ENCODE measurements around the gene PNMA8C. TPM values are rescaled to one million over a fixed set of nuclear protein-coding genes. Genes with fewer than 3 reads are reported as not detected.

PNMA8C gene
- total RNA-seq, 2 experiments from 2014 or later: not detected

DNA sequence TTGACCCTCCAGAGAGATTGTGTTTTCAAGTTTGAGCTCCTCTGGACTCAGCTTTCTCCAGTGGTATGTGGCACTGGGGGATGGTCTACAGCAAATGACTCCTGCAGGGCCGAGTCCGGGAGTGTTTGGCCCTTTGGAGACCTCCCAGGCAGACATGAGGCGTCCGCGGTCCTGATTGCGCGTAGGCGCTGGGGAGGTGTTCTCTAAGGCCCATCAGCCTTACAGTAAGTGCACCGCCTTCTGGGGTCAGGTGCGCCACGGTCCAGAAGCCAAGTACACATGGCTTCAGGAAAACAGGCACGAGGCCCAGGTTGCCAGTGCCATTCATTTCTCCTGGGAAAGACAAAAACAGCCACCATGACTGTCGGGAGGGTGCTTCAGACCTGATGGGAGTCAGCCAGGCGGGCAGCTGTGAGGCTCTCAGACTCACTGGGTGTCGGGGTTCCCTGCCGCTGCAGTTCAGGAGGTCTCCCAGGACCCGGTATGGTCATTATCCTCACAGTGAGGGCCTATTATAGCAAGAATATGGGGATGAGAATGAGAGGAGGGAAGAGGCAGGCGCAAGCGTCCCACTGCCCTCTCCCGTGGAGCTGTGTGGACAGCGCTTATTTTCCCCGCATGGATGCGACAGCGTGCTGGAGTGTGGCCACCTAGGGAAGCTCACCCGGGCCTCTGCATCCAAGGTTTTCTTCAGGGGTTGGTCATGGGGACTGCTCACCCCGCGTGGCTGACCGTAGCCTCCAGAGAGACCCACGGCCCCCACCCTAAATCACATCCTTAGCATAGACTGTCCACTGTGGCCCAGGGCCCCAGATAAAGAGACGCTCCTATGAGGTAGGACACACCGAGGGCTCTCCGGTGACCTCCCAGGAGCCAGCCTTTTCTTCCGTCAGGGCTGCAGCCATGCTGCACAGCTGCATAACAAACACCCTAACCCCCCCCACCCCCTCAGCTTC, 37.2 kb downstream of the PNMA8C start:
- peaks cover 11% of the 10 kb centered on the region for H3K4me1 Mint-ChIP-seq
- DNase-seq: no peak
- peaks cover 31% of the 10 kb centered on the region for H3K36me3 Mint-ChIP-seq
- no peaks in the 10 kb centered on the region for H3K9me3 Mint-ChIP-seq
- H3K27ac Mint-ChIP-seq: no peak overlapping the region
- no peak overlapping the region for H3K4me3 Mint-ChIP-seq
- H3K27me3 Mint-ChIP-seq: no peaks in the 10 kb centered on the region

GRCh38 chr19:46390866-46391265, 37.9 kb downstream of the PNMA8C start:
- Mint-ChIP-seq H3K27me3 (no peaks in the 10 kb centered on the region), H3K4me3 (no peak overlapping the region), H3K9me3 (no peaks in the 10 kb centered on the region), H3K36me3 (peaks cover 32% of the 10 kb centered on the region), H3K27ac (no peak overlapping the region), H3K4me1 (peaks cover 11% of the 10 kb centered on the region)
- DNase-seq: no peak

DNA sequence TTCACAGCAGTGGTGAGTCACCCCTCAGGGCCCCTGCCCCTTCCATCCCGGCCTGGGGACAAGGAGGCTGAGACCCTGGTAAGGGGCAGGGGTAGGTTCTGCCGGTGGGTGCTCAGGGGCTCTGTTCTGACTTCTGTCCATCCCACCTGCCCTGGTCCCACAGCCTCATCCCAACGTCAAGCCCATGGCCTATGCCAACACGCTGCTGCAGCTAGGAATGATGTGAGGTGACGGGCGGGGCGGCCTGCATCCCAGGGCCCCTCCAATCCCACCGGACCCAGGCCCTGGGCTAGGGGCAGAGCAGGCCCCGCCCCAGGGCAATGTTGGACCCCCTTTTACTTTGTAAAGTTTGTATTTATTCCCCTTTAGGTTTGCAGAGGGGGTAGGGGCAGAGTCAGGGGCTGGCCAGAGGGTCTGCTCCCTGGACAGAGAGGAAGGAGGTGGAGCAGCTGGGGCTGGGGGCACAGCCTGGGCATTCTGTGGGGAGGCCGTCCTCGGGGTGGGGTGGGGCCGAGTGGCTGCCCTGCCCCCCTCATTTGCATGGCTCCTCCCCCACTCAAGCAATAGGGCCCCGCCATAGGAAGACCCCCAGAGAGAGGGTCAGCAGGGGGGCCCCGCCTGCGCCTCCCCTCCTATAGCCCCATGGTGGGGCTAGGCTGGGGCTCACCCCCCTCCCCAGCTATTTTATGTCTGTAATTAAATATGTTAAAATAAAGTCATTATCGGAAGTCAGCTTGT, 38.4 kb downstream of the PNMA8C start:
- Mint-ChIP-seq H3K27ac (no peak overlapping the region), H3K4me3 (no peak overlapping the region), H3K36me3 (peaks cover 33% of the 10 kb centered on the region), H3K27me3 (no peaks in the 10 kb centered on the region), H3K9me3 (no peaks in the 10 kb centered on the region), H3K4me1 (peaks cover 9% of the 10 kb centered on the region)
- no peak for DNase-seq

GRCh38 chr19:46388311-46389095, 40.2 kb downstream of the PNMA8C start:
- Mint-ChIP-seq H3K4me1 (peaks cover 9% of the 10 kb centered on the region), H3K27me3 (no peaks in the 10 kb centered on the region), H3K4me3 (no peak overlapping the region), H3K9me3 (no peaks in the 10 kb centered on the region), H3K36me3 (peaks cover 33% of the 10 kb centered on the region), H3K27ac (no peak overlapping the region)
- DNase-seq: no peak

DNA sequence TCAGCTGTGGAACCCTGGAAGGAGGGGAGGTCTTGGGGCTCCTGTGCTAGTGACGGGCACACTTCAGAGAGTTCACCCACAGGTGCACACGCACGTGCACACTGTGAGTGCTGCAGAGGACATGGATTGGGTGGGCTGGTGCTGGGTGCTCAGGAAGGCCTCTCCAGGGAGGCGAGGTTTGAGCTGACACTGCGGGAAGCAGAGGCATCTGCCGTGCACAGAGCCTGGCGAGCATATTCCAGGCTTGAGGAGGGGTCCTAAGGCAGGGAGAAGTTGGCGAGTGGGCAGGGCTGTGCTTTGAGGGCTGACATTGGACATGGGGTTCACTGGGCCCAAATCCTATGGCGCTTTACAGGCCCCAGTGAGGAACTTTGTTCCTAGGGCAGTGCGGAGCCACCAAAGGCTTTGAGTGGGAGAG, 41.0 kb downstream of the PNMA8C start:
- H3K4me1 Mint-ChIP-seq: peaks cover 4% of the 10 kb centered on the region
- peaks cover 30% of the 10 kb centered on the region for H3K36me3 Mint-ChIP-seq
- no peak overlapping the region for H3K4me3 Mint-ChIP-seq
- no peak overlapping the region for H3K27ac Mint-ChIP-seq
- DNase-seq: no peak
- H3K27me3 Mint-ChIP-seq: no peaks in the 10 kb centered on the region
- no peaks in the 10 kb centered on the region for H3K9me3 Mint-ChIP-seq

- H3K36me3 Mint-ChIP-seq: peaks cover 30% of the 10 kb centered on the region
Measured at GRCh38 chr19:46386996-46387712, 41.6 kb downstream of the PNMA8C start.

GRCh38 chr19:46386151-46386550, 42.6 kb downstream of the PNMA8C start:
- DNase-seq: no peak
- H3K4me1 Mint-ChIP-seq: no peaks in the 10 kb centered on the region
- peaks cover 30% of the 10 kb centered on the region for H3K36me3 Mint-ChIP-seq
- H3K27ac Mint-ChIP-seq: peak overlapping the region; percentile 25
- no peak overlapping the region for H3K4me3 Mint-ChIP-seq
- no peaks in the 10 kb centered on the region for H3K9me3 Mint-ChIP-seq
- H3K27me3 Mint-ChIP-seq: no peaks in the 10 kb centered on the region

More at GRCh38 chr19:46386996-46387712, 41.6 kb downstream of the PNMA8C start:
- no peaks in the 10 kb centered on the region for H3K27me3 Mint-ChIP-seq
- DNase-seq: no peak
- H3K9me3 Mint-ChIP-seq: no peaks in the 10 kb centered on the region
- H3K27ac Mint-ChIP-seq: no peak overlapping the region
- H3K4me1 Mint-ChIP-seq: no peaks in the 10 kb centered on the region
- no peak overlapping the region for H3K4me3 Mint-ChIP-seq

DNA sequence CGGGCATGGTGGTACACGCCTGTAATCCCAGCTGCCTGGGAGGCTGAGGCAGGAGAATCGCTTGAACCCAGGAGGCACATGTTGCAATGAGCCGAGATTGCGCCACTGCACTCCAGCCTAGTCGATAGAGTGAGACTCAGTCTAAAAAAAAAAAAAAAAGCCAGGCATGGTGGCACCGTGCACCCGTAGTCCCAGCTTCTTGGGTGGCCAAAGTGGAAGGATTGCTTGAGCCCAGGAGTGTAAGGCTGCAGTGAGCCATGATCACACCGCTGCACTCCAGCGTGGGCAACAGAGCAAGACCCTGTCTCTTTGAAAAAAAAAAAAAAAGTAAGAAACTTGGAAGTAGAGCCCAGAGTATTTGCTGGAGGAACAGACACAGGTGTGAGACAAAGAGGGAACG, 43.1 kb downstream of the PNMA8C start:
- peak overlapping the region; percentile 25 for H3K27ac Mint-ChIP-seq
- no peaks in the 10 kb centered on the region for H3K4me1 Mint-ChIP-seq
- DNase-seq: no peak
- H3K4me3 Mint-ChIP-seq: no peak overlapping the region
- H3K9me3 Mint-ChIP-seq: no peaks in the 10 kb centered on the region
- peaks cover 35% of the 10 kb centered on the region for H3K36me3 Mint-ChIP-seq
- H3K27me3 Mint-ChIP-seq: no peaks in the 10 kb centered on the region

DNA sequence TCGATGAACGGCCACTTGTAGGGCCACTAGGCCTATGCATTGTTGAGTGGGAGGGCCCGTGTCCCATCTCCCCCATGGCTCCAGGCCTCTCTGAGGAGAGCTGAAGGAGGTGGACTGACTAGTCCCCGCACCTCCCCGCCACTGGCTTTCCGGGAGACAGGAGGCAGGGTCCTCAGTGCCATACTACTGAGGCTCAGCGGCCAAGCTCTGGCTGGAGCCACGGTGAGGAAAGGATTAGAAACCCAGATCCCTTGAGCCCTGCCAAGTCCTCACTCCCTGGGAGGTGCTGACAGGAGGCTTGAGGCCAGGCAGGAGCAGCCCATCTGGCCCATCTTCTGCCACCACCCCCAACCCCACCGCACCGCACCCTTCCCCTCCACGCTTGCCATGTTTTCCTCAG, 44.3 kb downstream of the PNMA8C start:
- no peaks in the 10 kb centered on the region for H3K9me3 Mint-ChIP-seq
- DNase-seq: no peak
- peaks cover 34% of the 10 kb centered on the region for H3K36me3 Mint-ChIP-seq

GRCh38 chr19:46383846-46384245, 44.9 kb downstream of the PNMA8C start:
- no peak for DNase-seq
- Mint-ChIP-seq H3K27ac (no peak overlapping the region), H3K9me3 (no peaks in the 10 kb centered on the region), H3K36me3 (peaks cover 37% of the 10 kb centered on the region), H3K4me1 (no peaks in the 10 kb centered on the region), H3K4me3 (no peak overlapping the region), H3K27me3 (no peaks in the 10 kb centered on the region)

More for the DNA sequence above, 44.3 kb downstream of the PNMA8C start:
- H3K4me1 Mint-ChIP-seq: no peaks in the 10 kb centered on the region
- H3K4me3 Mint-ChIP-seq: no peak overlapping the region
- no peak overlapping the region for H3K27ac Mint-ChIP-seq
- no peaks in the 10 kb centered on the region for H3K27me3 Mint-ChIP-seq

DNA sequence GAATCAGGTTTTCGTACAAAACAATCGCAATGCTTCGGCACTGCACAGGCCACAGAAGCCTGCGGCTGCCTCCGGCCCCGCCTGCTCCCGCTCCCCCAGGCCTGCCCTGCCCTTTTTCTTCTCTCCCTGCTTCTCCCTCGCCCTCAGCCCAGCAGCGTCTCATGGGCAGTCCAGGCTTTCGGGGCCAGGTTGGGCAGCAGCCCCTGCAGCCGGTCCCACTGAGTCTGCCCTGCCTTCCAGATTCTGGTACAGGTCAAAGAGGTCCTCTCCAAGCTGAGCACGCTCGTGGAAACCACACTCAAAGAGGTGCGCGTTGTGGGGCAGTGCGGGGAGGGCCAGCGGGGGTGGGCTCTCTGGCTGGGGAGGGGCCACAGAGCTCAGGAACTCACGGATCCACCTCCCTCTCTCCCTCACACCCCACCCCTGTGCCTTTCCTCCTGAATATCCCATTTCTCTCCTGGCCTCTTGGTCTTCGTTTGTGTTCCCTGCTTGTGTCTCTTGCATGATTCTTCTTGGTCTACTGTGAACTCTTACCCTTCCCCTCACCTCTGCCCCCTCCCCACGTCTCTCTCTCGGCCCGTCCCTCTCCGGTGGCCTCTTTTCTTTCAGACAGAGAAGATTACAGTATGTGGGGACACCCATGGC, 45.4 kb downstream of the PNMA8C start:
- no peak overlapping the region for H3K27ac Mint-ChIP-seq
- H3K9me3 Mint-ChIP-seq: no peaks in the 10 kb centered on the region
- no peaks in the 10 kb centered on the region for H3K4me1 Mint-ChIP-seq
- no peak for DNase-seq
- no peak overlapping the region for H3K4me3 Mint-ChIP-seq
- no peaks in the 10 kb centered on the region for H3K27me3 Mint-ChIP-seq
- H3K36me3 Mint-ChIP-seq: peaks cover 35% of the 10 kb centered on the region

DNA sequence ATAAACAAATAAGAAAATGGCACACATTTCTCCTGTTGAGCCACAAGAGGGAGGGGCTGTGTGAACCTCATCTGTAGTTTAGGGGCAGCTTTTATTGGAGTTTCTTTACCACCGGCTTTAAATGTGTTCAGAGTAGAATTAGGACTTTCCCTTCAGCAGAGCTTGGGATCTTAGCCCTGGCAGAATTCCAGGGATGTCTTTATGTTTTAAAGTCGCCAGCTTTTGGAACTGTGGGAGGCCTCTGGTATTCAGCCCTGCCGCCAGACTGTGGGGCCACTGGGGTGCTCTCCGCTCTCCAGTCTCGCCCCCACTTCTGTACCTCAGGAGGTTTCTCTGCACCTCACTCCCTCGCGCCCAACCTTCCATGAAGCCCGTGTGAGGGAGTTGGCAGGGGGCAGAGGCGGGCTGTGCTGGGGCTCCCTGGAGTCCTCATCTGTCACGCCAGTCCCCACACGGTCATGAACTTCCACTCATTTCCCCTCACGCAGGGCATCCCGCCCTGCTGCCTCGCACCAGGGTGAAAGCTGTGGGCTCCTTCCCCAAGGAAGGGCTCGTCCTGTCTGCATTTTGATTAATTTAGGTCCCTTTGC, 46.9 kb downstream of the PNMA8C start:
- no peaks in the 10 kb centered on the region for H3K9me3 Mint-ChIP-seq
- peaks cover 32% of the 10 kb centered on the region for H3K36me3 Mint-ChIP-seq
- no peak overlapping the region for H3K4me3 Mint-ChIP-seq
- DNase-seq: no peak
- no peak overlapping the region for H3K27ac Mint-ChIP-seq
- H3K27me3 Mint-ChIP-seq: no peaks in the 10 kb centered on the region
- H3K4me1 Mint-ChIP-seq: no peaks in the 10 kb centered on the region

DNA sequence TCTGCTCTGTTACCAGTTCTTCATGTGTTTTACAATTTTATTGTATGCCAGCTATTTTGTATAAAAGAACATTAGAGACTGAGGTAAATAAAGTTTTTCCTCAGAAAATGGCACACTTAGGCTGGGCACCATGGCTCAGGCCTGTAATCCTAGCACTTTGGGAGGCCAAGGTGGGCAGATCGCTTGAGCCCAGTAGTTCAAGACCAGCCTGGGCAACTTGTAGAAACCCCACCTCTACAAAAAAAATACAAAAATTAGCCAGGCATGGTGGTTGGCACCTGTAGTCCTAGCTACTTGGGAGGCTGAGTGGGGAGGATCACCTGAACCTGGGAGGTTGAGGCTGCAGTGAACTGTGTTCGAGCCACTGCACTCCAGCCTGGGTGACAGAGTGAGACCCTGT, 47.4 kb downstream of the PNMA8C start:
- Mint-ChIP-seq H3K27ac (no peak overlapping the region), H3K9me3 (no peaks in the 10 kb centered on the region), H3K4me3 (no peak overlapping the region), H3K4me1 (no peaks in the 10 kb centered on the region), H3K27me3 (no peaks in the 10 kb centered on the region), H3K36me3 (peaks cover 35% of the 10 kb centered on the region)
- no peak for DNase-seq

DNA sequence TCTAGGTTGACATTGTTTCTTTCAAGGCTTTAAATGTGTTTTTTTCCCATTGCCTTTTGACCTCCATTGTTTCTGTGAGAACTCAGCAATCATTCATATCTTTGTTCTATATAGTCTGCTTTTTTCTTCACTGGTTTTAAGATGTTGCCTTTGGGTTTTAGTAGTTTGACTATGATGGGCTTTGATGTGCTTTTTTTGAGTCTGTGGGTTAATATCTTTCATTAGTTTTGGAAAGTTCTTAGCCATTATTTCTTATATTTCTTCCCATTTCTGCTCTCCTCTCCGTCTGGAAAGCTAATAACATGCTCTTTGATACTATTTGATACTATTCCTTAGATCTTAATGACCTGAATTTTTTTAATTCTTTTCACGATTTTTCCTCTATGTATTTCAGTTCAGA, 48.0 kb downstream of the PNMA8C start:
- H3K36me3 Mint-ChIP-seq: peaks cover 35% of the 10 kb centered on the region
- no peaks in the 10 kb centered on the region for H3K27me3 Mint-ChIP-seq
- H3K4me1 Mint-ChIP-seq: peaks cover 2% of the 10 kb centered on the region
- H3K4me3 Mint-ChIP-seq: no peak overlapping the region
- no peaks in the 10 kb centered on the region for H3K9me3 Mint-ChIP-seq
- no peak overlapping the region for H3K27ac Mint-ChIP-seq
- DNase-seq: no peak
